Retina (tissue), 1 donor: ENCODE measurements around the gene CACNG1.

Experiments
- DNase-seq: peaks from one replicate; pipeline ENCODE4 v3.0.0-alpha.2; 2016

Gene CACNG1

GRCh38 chr17:67044016-67044772 is at the start of gene CACNG1:
Gene CACNG1 (plus strand): TSS chr17:67044554. CDS start chr17:67044661, 107 bp downstream.
- DNase-seq = no peak

GRCh38 chr17:66994930-66995535 is 49.3 kb upstream of the CACNG1 start:
- DNase-seq = no peak

- DNase-seq = no peak
Observed at GRCh38 chr17:66995944-66996343, 48.4 kb upstream of the CACNG1 start.

GRCh38 chr17:66996926-66997325 is 47.4 kb upstream of the CACNG1 start:
- DNase-seq = no peak

- no peak for DNase-seq
Observed at GRCh38 chr17:67003231-67003630, 41.1 kb upstream of the CACNG1 start.

GRCh38 chr17:67004181-67004580 is 40.2 kb upstream of the CACNG1 start:
- no peak for DNase-seq

GRCh38 chr17:67007266-67007665 is 37.1 kb upstream of the CACNG1 start:
- no peak for DNase-seq

- DNase-seq = no peak
Observed at GRCh38 chr17:67008101-67008500, 36.3 kb upstream of the CACNG1 start.

- no peak for DNase-seq
Observed at GRCh38 chr17:67011527-67012175, 32.7 kb upstream of the CACNG1 start.

GRCh38 chr17:67013891-67014290 is 30.5 kb upstream of the CACNG1 start:
- no peak for DNase-seq

GRCh38 chr17:67015001-67015400 is 29.4 kb upstream of the CACNG1 start:
- no peak for DNase-seq

GRCh38 chr17:67016039-67016762 is 28.2 kb upstream of the CACNG1 start:
- no peak for DNase-seq

- DNase-seq = peak; percentile 68
Observed at GRCh38 chr17:67017910-67018309, 26.4 kb upstream of the CACNG1 start.

- peak; percentile 59 for DNase-seq
Observed at GRCh38 chr17:67018471-67019434, 25.6 kb upstream of the CACNG1 start.

GRCh38 chr17:67019809-67020208 is 24.5 kb upstream of the CACNG1 start:
- DNase-seq = no peak

GRCh38 chr17:67020293-67020766 is 24.0 kb upstream of the CACNG1 start:
- peak; percentile 65 for DNase-seq

- no peak for DNase-seq
Observed at GRCh38 chr17:67021196-67021595, 23.2 kb upstream of the CACNG1 start.

GRCh38 chr17:67021743-67022450 is 22.5 kb upstream of the CACNG1 start:
- DNase-seq = no peak

- DNase-seq = no peak
Observed at GRCh38 chr17:67022451-67022810, 21.9 kb upstream of the CACNG1 start.

GRCh38 chr17:67024736-67025135 is 19.6 kb upstream of the CACNG1 start:
- DNase-seq = no peak

- DNase-seq = no peak
Observed at GRCh38 chr17:67025216-67025792, 19.1 kb upstream of the CACNG1 start.
